Psoas muscle (tissue), 8 donors: ENCODE data around the gene MAST4. TPM values are rescaled to one million over a fixed set of nuclear protein-coding genes. Genes with fewer than 3 reads are reported as not detected.

ENCODE experiments used
- ATAC-seq, 4 donors: fragments of 200-7000 bp; cut with Tn5 transposase; one replicate each; pipeline ENCODE4 v1.9.1; 2020; ENCODE audit warnings: moderate library complexity in 3 of 4, mild to moderate bottlenecking in 2 of 4
- DNase-seq, 2 donors: peaks; one replicate each; pipeline ENCODE4 v3.0.0-alpha.2; 2020
- H3K27ac ChIP-seq: fragments of 200-600 bp; one replicate; pipeline ENCODE4 v1.8.0; 2022
- H3K27me3 ChIP-seq, 3 donors: fragments of 200-600 bp in 1 of 3; one replicate each; pipeline versions ENCODE4 v1.6.1 to v1.8.0; 2013 to 2022; ENCODE audit warnings: low read length in 2 of 3, mild to moderate bottlenecking in 2 of 3, moderate library complexity in 1 of 3; ENCODE audit not compliant: insufficient read depth in 3 of 3
- H3K36me3 ChIP-seq, 2 donors: fragments of 200-600 bp in 1 of 2; one replicate each; pipeline versions ENCODE4 v1.6.1 to v1.8.0; 2013 to 2022; ENCODE audit warnings: low read depth in 1 of 2, mild to moderate bottlenecking in 1 of 2, moderate library complexity in 1 of 2; ENCODE audit not compliant: insufficient read depth in 1 of 2
- H3K4me1 ChIP-seq: fragments of 200-600 bp; one replicate; pipeline ENCODE4 v1.8.0; 2022
- H3K4me3 ChIP-seq: fragments of 200-600 bp; one replicate; pipeline ENCODE4 v1.8.0; 2022; ENCODE audit warnings: mild to moderate bottlenecking
- H3K9me3 ChIP-seq: fragments of 200-600 bp; one replicate; pipeline ENCODE4 v1.8.0; 2022
- WGBS, 3 donors: extraction: QIAGEN DNeasy Blood & Tissue Kit; methylation state at CpG; one replicate each; pipeline versions ENCODE4 v1.1.6 to v1.1.7; 2013; 5-methylcytosine and 5-hydroxymethylcytosine counted together
- intact Hi-C, 2 donors: fragments of 100-400 bp; cut with DNase I; formaldehyde crosslinking; loops; one replicate each; pipeline versions ENCODE4 v1.11.0 to v1.14.2; 2022
- polyA plus RNA-seq, 3 donors: library from polyadenylated mRNA; stranded (reverse); fragments of 200-250 nt; gene quantifications; one replicate each; pipeline ENCODE4 v1.2.3, GENCODE V29; 2013
- total RNA-seq, 4 donors: library from RNA; stranded (reverse); fragmentation: NEBNext Ultra II Directional in 2 of 4; extraction: Animal tissue kit (Norgen Biotek cat#: 25700) in 2 of 4; gene quantifications; one replicate each; pipeline versions ENCODE4 v1.2.1 to v1.2.4, GENCODE V29; 2021 to 2023
- TF ChIP-seq, protein P1 (sequence below): fragments of 200-600 bp; IDR thresholded peaks from one replicate; pipeline ENCODE4 v1.8.0; 2022; ENCODE audit warnings: antibody characterized with exemption
- donor health status: healthy with polysubstance abuse.
- donor health status: DM: no; HTN: no; CAD: no; lungs with moderate emphysema.
- donor health status: Bipolar disorder and iron deficiency.
- donor health status: healthy.
- donor health status: DM: yes; HTN: yes; CAD: no.
- donor health status: DM: no; HTN: no; CAD: no.
- donor health status: DM: no; HTN: no; CAD: no.
- donor health status: DM: yes; HTN: yes; CAD: no.

Gene MAST4
- total and polyA plus RNA-seq, 7 donors, result 3.2 to 123 (median 12.1) TPM

- H3K27ac ChIP-seq, result no peak overlapping the region
- DNase-seq (no peak), ATAC-seq (no peak)
- no peaks in the 10 kb centered on the region for H3K27me3 ChIP-seq
- H3K4me3 ChIP-seq, result no peak overlapping the region
- no peaks in the 10 kb centered on the region for H3K36me3 ChIP-seq
- WGBS, 3 donors, result 71 to 83% (median 75%) methylated on average over 3 of the region's 3 CpGs
- intact Hi-C loops, result loop anchor here in 1 of 2 donors (2.0 kb wide), 1 partner anchor 70 kb away; no protein-coding TSS in a partner anchor
- H3K9me3 ChIP-seq, result no peaks in the 10 kb centered on the region
- H3K4me1 ChIP-seq, result no peaks in the 10 kb centered on the region
- TF ChIP-seq, protein P1, sequence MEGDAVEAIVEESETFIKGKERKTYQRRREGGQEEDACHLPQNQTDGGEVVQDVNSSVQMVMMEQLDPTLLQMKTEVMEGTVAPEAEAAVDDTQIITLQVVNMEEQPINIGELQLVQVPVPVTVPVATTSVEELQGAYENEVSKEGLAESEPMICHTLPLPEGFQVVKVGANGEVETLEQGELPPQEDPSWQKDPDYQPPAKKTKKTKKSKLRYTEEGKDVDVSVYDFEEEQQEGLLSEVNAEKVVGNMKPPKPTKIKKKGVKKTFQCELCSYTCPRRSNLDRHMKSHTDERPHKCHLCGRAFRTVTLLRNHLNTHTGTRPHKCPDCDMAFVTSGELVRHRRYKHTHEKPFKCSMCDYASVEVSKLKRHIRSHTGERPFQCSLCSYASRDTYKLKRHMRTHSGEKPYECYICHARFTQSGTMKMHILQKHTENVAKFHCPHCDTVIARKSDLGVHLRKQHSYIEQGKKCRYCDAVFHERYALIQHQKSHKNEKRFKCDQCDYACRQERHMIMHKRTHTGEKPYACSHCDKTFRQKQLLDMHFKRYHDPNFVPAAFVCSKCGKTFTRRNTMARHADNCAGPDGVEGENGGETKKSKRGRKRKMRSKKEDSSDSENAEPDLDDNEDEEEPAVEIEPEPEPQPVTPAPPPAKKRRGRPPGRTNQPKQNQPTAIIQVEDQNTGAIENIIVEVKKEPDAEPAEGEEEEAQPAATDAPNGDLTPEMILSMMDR, result no peak
Measured at GRCh38 chr5:66880401-66880800, 284.2 kb downstream of the MAST4 start.

- Histone ChIP-seq H3K4me3 (no peak overlapping the region), H3K9me3 (no peaks in the 10 kb centered on the region), H3K4me1 (no peaks in the 10 kb centered on the region), H3K27me3 (no peaks in the 10 kb centered on the region), H3K36me3 (no peaks in the 10 kb centered on the region), H3K27ac (no peak overlapping the region)
- 18 to 45% (median 28%) methylated on average over 2 of the region's 2 CpGs for WGBS, 3 donors
- ATAC-seq (no peak), DNase-seq (no peak)
- intact Hi-C loops, result loop anchor here in 1 of 2 donors (2.0 kb wide), 1 partner anchor 69 kb away; no protein-coding TSS in a partner anchor
- TF ChIP-seq, protein P1, result no peak
Measured at GRCh38 chr5:66881480-66882161, 285.4 kb downstream of the MAST4 start.

DNA sequence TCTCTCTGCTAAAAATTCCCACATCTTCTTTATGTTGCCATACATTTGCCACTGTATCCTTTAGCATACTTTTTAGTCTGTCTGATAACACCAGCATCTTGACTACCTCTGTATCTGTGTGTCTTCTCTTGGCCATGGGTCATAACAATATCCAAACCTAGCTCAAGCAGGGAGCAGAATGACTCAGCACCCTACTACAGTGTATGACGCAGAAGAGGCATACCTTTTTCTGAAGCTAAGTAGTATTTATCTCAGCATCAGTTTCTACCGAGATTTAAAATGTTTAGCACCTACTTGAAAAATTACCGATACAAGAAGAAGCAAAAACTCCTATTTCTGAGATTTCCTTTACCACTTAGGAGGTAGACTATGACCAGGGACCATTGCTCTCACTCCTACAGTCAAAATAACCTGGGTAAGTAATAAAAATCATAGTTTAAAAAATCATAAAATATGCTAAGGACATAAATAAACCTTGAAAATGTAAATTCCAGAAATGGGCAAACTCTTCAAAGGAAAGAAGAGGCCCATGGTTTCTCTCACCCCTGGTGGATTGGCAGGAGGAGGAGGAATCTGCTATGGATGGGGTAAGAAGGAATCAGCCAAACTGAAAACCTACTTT lies 286.5 kb downstream of the MAST4 start:
- Histone ChIP-seq H3K4me3 (no peak overlapping the region), H3K27me3 (no peaks in the 10 kb centered on the region), H3K27ac (no peak overlapping the region), H3K4me1 (no peaks in the 10 kb centered on the region), H3K36me3 (no peaks in the 10 kb centered on the region), H3K9me3 (no peaks in the 10 kb centered on the region)
- intact Hi-C loops, result no loop called here
- DNase-seq (no peak), ATAC-seq (no peak)
- 69 to 89% (median 83%) methylated on average over 3 of the region's 3 CpGs for WGBS, 3 donors
- TF ChIP-seq, protein P1, result no peak

- no peaks in the 10 kb centered on the region for H3K4me1 ChIP-seq
- no peak overlapping the region for H3K27ac ChIP-seq
- intact Hi-C loops, result no loop called here
- no peak for ATAC-seq
- no peak overlapping the region for H3K4me3 ChIP-seq
- WGBS, 3 donors, result 62 to 72% (median 62%) methylated on average over 10 of the region's 10 CpGs
- no peak for DNase-seq
- no peaks in the 10 kb centered on the region for H3K27me3 ChIP-seq
- no peaks in the 10 kb centered on the region for H3K36me3 ChIP-seq
- no peaks in the 10 kb centered on the region for H3K9me3 ChIP-seq
- TF ChIP-seq, protein P1, result no peak
Measured at GRCh38 chr5:66884564-66885243, 288.5 kb downstream of the MAST4 start.
